Osteoblast (primary cell): ENCODE results near the gene GTF2H2. TPM values are rescaled to one million over a fixed set of nuclear protein-coding genes. Genes with fewer than 3 reads are reported as not detected.
"Not testable (repeated sequence)": the region's sequence is repeated elsewhere in the genome, so short reads cannot be mapped to it uniquely, and the experiment has no call there.

Experiments used
- DNase-seq: peaks from one replicate; pipeline ENCODE4 v3.0.0; 2011; ENCODE audit warnings: low spot score, mixed read lengths; ENCODE audit not compliant: insufficient read length; ENCODE audit errors: missing footprints
- H2AFZ ChIP-seq: 2 replicates; pipeline ENCODE4 v1.6.0; 2011; ENCODE audit warnings: mild to moderate bottlenecking, low read length
- H3K27ac ChIP-seq: 2 replicates; pipeline ENCODE4 v1.5.1; 2011; ENCODE audit warnings: mild to moderate bottlenecking, low read depth, low read length, moderate library complexity
- H3K27me3 ChIP-seq: 2 replicates; pipeline ENCODE4 v1.6.0; 2012; ENCODE audit warnings: mild to moderate bottlenecking, control low read depth, inconsistent platforms, low read length, moderate library complexity; ENCODE audit not compliant: insufficient read depth
- H3K36me3 ChIP-seq: 2 replicates; pipeline ENCODE4 v1.5.1; 2011; ENCODE audit warnings: mild to moderate bottlenecking, low read length, control low read depth, moderate library complexity; ENCODE audit not compliant: insufficient read depth
- H3K4me1 ChIP-seq: 2 replicates; pipeline ENCODE4 v1.5.1; 2011; ENCODE audit warnings: mild to moderate bottlenecking, low read length, control low read depth, moderate library complexity; ENCODE audit not compliant: insufficient read depth
- H3K4me2 ChIP-seq: 2 replicates; pipeline ENCODE4 v1.6.0; 2011; ENCODE audit warnings: mild to moderate bottlenecking, low read length; ENCODE audit not compliant: insufficient read depth
- H3K4me3 ChIP-seq: fragments of 200-600 bp; sonication (generic); 3 replicates; pipeline ENCODE4 v1.5.1; 2012; ENCODE audit warnings: mild to moderate bottlenecking, low read length, inconsistent platforms; ENCODE audit not compliant: insufficient read depth
- H3K79me2 ChIP-seq: 2 replicates; pipeline ENCODE4 v1.6.0; 2012; ENCODE audit warnings: mild to moderate bottlenecking, low read length, control low read depth, inconsistent platforms; ENCODE audit not compliant: insufficient read depth
- H3K9me3 ChIP-seq: 2 replicates; pipeline ENCODE4 v1.5.1; 2011; ENCODE audit warnings: low read depth, low read length, control low read depth
- H4K20me1 ChIP-seq: 2 replicates; pipeline ENCODE4 v1.6.0; 2012; ENCODE audit warnings: mild to moderate bottlenecking, low read length, control low read depth; ENCODE audit not compliant: insufficient read depth
- CTCF ChIP-seq: IDR thresholded peaks from 2 replicates; pipeline ENCODE4 v1.5.1; 2011; ENCODE audit warnings: mild to moderate bottlenecking, low read depth, low read length, moderate library complexity; ENCODE audit errors: extremely low read depth
- total RNA-seq: library from RNA; depleted of rRNA; stranded (reverse); fragments of >200 nt; gene quantifications from 2 replicates; pipeline ENCODE4 v1.2.3, GENCODE V29; 2012

GTF2H2 gene
- total RNA-seq, 1 donor = 47.8 TPM

DNA sequence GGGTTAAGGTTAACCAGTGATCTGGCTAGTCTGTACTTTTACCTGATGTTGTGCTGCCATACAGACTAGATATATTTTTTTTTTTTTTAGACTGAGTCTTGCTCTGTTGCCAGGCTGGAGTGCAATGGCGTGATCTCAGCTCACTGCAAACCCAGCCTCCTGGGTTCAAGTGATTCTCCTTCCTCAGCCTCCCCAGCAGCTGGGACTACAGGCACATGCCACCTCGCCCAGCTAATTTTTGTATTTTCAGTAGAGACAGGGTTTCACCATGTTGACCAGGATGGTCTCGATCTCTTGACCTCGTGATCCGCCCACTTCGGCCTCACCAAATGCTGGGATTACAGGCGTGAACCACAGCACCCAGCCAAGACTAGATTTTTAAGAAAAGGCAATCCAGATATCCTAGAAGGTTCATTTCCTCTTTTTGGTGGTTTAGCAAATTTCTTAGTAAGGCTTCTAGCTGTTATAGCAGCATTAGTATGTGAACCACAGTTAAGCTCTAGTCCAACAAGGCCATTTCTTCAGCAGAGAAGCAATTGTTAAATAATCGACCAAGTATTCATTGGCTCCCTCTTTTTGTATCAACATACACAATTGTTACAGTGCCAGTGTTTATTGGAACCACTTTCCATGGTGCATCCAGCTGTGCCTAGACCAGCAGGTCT is 42.1 kb downstream of the GTF2H2 start, which contains the start of gene NAIP:
Gene NAIP (minus strand): TSS at position 51 of the 665 bp plus-strand sequence. CDS start 12,424 bp downstream, outside the sequence.
- DNase-seq, H3K79me2 ChIP-seq, H3K9me3 ChIP-seq, H3K27me3 ChIP-seq, H3K4me1 ChIP-seq, H2AFZ ChIP-seq, H3K36me3 ChIP-seq, H3K4me2 ChIP-seq, H4K20me1 ChIP-seq, H3K27ac ChIP-seq, H3K4me3 ChIP-seq: not testable (repeated sequence)

- H3K4me2 ChIP-seq, H3K27me3 ChIP-seq, H3K4me3 ChIP-seq, H4K20me1 ChIP-seq, H3K9me3 ChIP-seq, H2AFZ ChIP-seq, H3K36me3 ChIP-seq, H3K79me2 ChIP-seq, H3K27ac ChIP-seq, DNase-seq, H3K4me1 ChIP-seq: not testable (repeated sequence)
Measured at GRCh38 chr5:71020643-71021042, 46.8 kb downstream of the GTF2H2 start.

DNA sequence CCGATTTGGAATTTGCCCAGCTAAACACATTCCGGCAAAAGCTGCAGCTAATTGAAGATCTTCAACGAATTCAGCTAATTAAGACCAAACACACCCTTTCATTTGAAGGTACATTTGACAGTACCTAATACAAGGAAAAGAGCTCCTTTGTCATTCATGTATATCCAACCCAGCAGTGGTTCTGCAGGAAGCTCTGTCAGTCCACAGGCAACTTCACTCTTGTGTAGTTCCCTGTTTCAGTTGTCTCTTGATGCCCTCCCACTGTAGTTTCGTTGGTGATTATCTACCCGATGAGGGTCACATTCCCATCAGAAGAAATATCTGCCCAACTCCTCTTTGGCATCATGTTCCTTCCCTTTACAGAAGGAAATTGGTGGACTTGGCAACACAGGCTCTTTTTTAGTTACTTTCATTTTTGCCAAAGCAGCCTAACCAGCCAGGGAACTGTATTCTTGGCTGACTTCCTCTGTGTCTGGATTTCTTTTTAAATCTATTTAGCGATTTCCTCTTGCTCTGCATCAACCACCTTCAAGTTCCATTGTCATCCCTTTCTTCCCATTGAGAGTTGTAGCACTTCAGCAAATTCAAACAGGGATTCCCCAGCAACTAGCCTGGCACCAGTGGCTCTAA is 49.0 kb downstream of the GTF2H2 start:
- not testable (repeated sequence) for H3K4me2 ChIP-seq, DNase-seq, H3K9me3 ChIP-seq, H3K4me3 ChIP-seq, H3K79me2 ChIP-seq, H3K4me1 ChIP-seq, H3K27ac ChIP-seq, H3K36me3 ChIP-seq, H3K27me3 ChIP-seq, H4K20me1 ChIP-seq, H2AFZ ChIP-seq

GRCh38 chr5:71014176-71014575 is 53.3 kb downstream of the GTF2H2 start:
- Histone ChIP-seq H3K36me3 (no peaks in the 10 kb centered on the region), H3K4me3 (no peak overlapping the region), H3K9me3 (no peaks in the 10 kb centered on the region), H4K20me1 (no peaks in the 10 kb centered on the region), H2AFZ (no peak overlapping the region), H3K27ac (no peak overlapping the region), H3K4me1 (no peaks in the 10 kb centered on the region), H3K27me3 (peaks cover 5% of the 10 kb centered on the region), H3K79me2 (no peaks in the 10 kb centered on the region), H3K4me2 (no peak overlapping the region)
- TF ChIP-seq CTCF = no peak
- DNase-seq = no peak

DNA sequence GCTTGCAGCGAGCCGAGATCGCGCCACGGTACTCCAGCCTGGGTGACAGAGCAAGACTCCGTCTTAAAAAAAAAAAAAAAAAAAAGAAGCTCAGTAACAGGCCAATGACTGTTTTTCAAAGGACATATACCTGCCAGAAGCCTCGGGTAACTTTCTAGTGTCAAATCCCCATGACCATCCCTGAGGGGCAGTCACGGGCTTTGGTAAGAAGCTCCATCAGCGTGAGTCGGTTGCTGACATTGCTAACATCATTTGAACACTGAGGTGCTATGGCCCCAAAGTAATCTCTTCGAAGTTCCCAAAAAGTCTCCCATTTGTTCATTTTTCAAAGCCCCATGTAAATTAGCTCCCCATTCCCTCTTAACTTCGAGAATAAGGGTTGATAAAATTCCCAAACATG is 53.9 kb downstream of the GTF2H2 start:
- no peak for TF ChIP-seq CTCF
- peaks cover 5% of the 10 kb centered on the region for H3K27me3 ChIP-seq
- H3K4me1 ChIP-seq = no peaks in the 10 kb centered on the region
- H3K9me3 ChIP-seq = no peaks in the 10 kb centered on the region
- no peak overlapping the region for H3K4me3 ChIP-seq
- H3K4me2 ChIP-seq = no peak overlapping the region
- no peaks in the 10 kb centered on the region for H3K79me2 ChIP-seq
- no peak overlapping the region for H3K27ac ChIP-seq
- H3K36me3 ChIP-seq = no peaks in the 10 kb centered on the region
- no peak overlapping the region for H2AFZ ChIP-seq
- DNase-seq = peak; percentile 0
- H4K20me1 ChIP-seq = no peaks in the 10 kb centered on the region
